COLO668 (cell line): ENCODE results near the gene DNAJC1.
"Not testable (repeated sequence)": the region's sequence is repeated elsewhere in the genome, so short reads cannot be mapped to it uniquely, and the experiment has no call there.

Experiments used
- DNase-seq: peaks from one replicate; lab custom pipeline; 2025; ENCODE audit not compliant: unreplicated experiment; lab: John Stamatoyannopoulos, UW

Gene DNAJC1

DNA sequence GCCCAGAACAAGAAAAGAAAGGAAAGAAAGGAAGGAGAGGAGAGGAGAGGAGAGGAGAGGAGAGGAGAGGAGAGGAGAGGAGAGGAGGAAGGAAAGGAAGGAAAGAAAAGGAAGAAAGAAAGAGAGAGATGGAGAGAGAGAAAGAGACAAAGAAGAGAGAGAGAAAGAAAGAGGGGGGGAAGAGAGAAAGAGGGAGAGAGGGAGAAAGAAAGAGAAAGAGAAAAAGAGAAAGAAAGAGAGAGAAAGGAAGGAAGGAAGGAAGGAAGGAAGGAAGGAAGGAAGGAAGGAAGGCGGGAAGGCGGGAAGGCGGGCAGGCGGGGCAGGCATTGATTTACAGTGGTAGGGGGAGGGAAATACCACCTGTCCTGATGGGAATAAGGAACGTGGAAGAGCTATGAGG, 92.7 kb downstream of the DNAJC1 start:
- no peak for DNase-seq

- no peak for DNase-seq
These were observed 96.1 kb downstream of the DNAJC1 start for GRCh38 chr10:21907436-21907835.

DNA sequence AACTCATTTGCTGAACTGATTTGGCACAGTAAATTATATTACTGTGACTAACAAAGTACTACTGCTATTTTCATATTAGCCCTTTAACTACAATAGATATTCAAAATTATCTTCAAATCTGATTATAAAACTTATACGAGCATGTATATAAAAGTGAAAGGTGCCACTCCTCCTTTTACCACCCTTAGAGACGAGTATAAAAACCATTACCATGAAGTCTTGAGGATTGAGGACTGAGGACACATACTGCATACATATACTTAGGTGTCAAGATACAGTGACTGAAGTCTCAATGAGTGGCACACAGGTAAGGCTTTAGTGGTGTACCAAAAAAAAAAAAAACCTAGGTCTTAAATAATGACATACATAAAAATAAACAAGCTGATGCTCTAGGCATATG, 98.6 kb downstream of the DNAJC1 start:
- no peak for DNase-seq

DNA sequence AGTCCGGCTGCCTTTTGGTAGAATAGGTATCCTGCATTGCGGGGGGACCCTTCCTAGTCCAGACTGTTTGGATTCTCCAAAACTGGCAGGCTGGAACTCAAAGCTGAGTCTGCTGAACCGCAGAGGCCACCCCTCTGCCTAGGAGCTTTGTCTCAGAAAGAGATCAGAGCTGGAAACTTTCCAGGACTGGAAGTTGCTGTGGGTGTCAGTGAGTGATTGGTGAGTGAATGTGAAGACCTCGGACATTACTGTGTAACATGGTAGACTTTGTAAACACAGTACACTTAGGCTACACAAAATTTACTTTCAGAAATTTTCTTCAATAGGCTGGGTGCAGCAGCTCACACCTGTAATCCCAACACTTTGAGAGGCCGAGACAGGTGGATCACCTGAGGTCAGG, 103.8 kb downstream of the DNAJC1 start:
- no peak for DNase-seq

DNA sequence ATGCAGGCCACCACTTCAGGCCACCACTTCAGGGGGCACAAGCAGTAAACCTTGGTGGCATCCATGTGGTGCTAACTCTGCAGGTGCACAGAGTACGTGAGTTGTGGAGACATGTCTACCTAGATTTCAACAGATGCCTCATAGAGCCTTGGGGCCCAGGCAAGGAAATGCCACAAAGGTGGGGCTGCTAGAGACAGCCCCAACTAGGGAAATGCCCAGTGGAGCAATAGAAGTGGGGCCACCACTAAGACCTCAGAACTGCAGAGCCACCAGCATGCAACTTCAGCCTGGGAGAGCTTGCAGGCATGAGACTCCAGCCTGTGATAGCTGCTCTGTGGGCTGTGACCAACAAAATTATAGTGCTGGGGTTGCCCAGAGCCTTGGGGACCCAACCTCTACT, 107.6 kb downstream of the DNAJC1 start:
- DNase-seq, result no peak

DNA sequence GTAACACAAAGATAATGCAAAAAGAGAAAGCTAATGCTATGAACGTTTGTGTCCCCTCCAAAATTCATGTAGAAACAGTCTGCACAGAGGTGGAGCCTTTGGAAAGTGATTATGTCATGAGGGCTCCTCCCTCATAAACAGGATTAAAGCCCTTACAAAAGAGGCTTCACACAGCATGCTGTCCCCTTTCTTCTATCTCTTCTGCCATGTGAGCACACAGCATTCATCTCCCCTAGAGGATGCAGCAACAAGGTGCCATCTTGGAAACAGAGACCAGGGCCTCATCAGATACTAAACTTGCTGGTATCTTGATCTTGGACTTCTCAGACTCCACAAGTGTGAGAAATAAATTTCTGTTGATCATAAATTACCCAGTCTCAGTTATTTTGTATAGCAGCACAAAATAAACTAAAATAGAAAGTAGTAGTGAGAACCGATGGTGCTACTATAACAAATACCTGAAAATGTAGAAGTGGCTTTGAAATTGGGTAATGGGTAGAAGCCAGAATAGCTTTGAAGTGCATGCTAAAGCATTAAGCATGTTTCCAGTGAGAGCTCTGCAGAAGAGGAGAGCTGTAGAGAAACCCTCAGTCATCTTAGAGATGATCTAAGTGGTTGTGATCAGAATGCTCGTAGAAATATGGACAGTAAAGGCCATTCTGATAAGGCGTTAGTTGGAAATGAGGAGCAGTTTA, 108.7 kb downstream of the DNAJC1 start:
- no peak for DNase-seq

DNA sequence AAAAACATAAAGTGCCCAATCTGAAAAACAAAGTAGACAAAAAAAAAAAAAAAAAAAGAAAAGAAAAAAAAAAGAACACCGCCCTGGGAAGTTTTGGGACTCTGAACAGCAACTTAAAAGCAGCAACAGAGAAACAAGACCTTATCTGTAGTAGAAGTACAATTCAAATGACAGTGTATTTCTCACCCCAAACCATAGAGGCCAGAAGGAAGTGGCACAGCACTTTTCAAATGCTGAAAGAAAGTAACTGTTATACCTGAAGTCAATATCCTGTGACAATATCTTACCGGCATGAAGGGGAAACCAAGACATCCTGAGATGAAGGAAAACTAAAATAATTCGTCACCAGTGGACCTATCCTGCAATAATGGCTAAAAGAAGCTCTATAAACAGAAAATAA, 112.1 kb downstream of the DNAJC1 start:
- DNase-seq, result no peak

GRCh38 chr10:21889477-21890275, 113.9 kb downstream of the DNAJC1 start:
- no peak for DNase-seq

- no peak for DNase-seq
These were observed 114.6 kb downstream of the DNAJC1 start for GRCh38 chr10:21888959-21889358.

DNA sequence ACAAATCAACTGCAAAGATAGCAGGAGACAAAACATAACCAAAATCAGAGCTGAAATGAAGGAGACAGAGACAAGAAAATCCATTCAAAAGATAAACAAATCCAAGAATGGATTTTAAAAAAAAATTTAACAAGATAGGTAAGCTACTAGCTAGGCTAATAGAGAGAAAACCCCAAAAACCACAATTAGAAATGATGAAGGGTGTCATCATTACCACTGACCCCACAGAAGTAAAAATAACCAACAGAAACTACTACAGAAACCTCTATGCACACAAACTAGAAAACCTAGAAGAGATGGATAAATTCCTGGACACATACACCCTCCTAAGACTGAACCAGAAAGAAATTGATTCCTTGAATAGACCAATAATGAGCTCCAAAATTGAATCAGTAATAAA, 117.6 kb downstream of the DNAJC1 start:
- DNase-seq, result no peak

GRCh38 chr10:21873198-21873597, 130.3 kb downstream of the DNAJC1 start:
- DNase-seq, result no peak

- DNase-seq, result not testable (repeated sequence)
These were observed 130.8 kb downstream of the DNAJC1 start for GRCh38 chr10:21872771-21873170.

DNA sequence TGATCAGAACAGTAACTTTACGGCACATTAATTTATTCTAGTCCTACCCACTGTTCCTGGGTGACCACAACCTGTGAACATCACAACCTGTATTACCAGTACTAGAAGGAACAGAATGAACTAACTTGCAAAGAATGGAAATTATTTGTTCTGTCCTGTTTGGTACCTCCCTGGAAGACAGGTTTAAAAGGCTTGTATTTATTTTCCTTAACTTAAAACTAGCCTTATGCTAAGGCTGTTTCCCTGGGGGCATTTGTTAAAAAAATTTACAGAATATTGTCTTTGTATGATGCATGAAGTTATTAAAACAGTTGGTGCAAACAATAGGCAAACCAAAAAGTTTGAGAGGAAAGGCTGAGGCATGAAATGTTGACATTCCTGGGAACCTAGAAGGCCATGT, 132.7 kb downstream of the DNAJC1 start:
- DNase-seq, result no peak

GRCh38 chr10:21869087-21869486, 134.4 kb downstream of the DNAJC1 start:
- not testable (repeated sequence) for DNase-seq

DNA sequence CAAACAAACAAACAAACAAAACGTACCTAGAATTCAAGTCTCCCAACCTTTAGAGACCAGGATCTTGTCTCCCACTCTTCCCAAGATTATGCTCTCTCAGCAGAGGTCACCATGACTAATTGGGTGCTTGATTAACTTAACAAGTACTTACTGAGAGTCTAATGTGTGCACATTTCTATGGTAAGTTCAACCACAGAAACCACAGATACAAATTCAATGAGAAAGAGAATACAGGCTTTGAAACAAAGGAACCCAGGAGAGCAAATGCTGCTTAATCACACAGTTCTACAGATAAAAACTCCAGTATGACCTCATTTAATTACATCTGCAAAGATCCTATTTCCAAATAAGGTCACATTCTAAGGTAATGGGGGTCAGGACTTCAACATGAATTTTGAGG, 142.8 kb downstream of the DNAJC1 start:
- no peak for DNase-seq

DNA sequence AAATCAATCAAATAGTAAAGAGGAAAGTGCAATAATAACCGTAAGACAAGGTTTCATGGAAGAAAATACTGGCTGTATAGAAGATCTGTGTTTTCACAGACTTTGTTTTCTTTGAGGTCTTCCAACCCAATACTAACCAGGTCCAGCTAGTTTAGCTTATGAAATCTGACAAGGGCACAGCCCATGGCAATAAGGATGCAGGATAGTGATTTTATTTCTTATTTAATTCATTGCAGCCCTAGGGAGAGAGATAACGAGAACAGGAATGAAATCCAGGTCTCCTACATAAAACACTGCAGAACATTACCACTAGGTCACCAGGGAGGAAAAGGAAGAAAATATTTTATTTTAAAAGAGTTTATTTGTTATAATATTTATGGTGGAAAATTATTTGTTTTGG, 145.1 kb downstream of the DNAJC1 start:
- no peak for DNase-seq

- DNase-seq, result no peak
These were observed 153.9 kb downstream of the DNAJC1 start for GRCh38 chr10:21849607-21850006.

DNA sequence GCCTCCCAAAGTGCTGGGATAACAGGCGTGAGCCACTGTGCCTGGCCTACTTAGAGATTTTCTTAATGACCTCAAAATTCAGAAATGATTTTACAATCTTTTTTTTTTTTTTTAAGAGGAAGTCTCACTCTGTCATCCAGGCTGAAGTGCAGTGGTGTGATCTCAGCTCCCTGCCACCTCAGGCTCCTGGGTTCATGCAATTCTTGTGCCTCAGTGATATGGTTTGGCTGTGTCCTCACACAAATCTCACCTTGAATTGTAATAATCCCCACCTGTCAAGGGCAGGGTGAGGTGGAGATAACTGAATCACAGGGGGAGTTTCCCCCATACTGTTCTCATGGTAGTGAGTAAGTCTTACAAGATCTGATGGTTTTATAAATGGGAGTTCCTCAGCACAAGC, 159.9 kb downstream of the DNAJC1 start:
- DNase-seq, result no peak

DNA sequence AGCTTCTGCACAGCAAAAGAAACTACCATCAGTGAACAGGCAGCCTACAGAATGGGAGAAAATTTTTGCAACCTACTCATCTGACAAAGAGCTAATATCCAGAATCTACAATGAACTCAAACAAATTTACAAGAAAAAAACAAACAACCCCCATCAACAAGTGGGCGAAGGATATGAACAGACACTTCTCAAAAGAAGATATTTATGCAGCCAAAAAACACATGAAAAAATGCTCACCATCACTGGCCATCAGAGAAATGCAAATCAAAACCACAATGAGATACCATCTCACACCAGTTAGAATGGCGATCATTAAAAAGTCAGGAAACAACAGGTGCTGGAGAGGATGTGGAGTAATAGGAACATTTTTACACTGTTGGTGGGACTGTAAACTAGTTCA, 162.3 kb downstream of the DNAJC1 start:
- DNase-seq, result not testable (repeated sequence)

DNA sequence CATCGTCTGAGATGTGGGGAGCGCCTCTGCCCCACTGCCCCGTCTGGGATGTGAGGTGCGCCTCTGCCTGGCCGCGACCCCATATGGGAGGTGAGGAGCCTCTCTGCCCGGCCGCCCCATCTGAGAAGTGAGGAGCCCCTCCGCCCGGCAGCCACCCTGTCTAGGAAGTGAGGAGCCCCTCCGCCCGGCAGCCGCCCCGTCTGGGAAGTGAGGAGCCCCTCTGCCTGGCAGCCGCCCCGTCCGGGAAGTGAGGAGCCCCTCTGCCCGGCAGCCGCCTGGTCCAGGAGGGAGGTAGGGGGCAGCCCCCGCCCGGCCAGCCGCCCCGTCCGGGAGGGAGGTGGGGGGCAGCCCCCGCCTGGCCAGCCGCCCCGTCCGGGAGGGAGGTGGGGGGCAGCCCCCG, 166.0 kb downstream of the DNAJC1 start:
- DNase-seq, result not testable (repeated sequence)

- not testable (repeated sequence) for DNase-seq
These were observed 169.0 kb downstream of the DNAJC1 start for GRCh38 chr10:21834574-21834973.

GRCh38 chr10:21832821-21833130, 170.8 kb downstream of the DNAJC1 start:
- DNase-seq, result no peak
